ENCODE measurements around the gene TFCP2L1. TPM values are rescaled to one million over a fixed set of nuclear protein-coding genes. Genes with fewer than 3 reads are reported as not detected.

The TFCP2L1 gene
- total RNA-seq, 1 experiment from 2014 or later = 4.3 TPM

DNA sequence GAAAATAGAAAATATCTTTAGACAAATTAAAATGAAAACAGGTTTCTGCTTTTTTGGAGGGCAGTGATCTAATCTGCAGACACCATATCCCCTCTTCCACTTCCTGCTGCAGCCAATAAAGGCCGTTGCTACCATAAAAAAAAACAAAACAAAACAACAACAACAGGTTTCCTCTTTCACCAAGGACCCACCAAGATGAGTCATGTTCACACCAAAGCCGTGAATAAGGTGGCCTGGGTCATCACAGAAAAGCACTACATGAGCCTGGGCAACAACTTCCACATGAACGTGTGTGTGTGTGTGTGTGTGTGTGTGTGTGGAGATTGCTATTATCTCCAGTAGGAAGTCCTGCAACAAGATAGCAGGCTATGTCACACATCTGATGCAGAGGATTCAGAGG is 24.8 kb upstream of the TFCP2L1 start:
- Mint-ChIP-seq H3K36me3 (no peaks in the 10 kb centered on the region), H3K27ac (no peak overlapping the region), H3K4me3 (no peak overlapping the region), H3K27me3 (ENCODE audit: low read depth) (no peaks in the 10 kb centered on the region; the same call in none of the 2 replicates), H3K9me3 (no peaks in the 10 kb centered on the region; the same call in 1 of the 2 replicates), H3K4me1 (no peaks in the 10 kb centered on the region)
- ChIA-PET POLR2A (no interaction called here), CTCF (interaction anchor here (1.0 kb wide), 1 partner anchor 210 kb away, joined by 3 read pairs; no protein-coding TSS in a partner anchor)
- no peak for ATAC-seq
- DNase-seq (ENCODE audit: low spot score) = no peak
- TF ChIP-seq, protein P1, sequence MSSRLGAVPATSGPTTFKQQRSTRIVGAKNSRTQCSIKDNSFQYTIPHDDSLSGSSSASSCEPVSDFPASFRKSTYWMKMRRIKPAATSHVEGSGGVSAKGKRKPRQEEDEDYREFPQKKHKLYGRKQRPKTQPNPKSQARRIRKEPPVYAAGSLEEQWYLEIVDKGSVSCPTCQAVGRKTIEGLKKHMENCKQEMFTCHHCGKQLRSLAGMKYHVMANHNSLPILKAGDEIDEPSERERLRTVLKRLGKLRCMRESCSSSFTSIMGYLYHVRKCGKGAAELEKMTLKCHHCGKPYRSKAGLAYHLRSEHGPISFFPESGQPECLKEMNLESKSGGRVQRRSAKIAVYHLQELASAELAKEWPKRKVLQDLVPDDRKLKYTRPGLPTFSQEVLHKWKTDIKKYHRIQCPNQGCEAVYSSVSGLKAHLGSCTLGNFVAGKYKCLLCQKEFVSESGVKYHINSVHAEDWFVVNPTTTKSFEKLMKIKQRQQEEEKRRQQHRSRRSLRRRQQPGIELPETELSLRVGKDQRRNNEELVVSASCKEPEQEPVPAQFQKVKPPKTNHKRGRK (CRISPR knock-in tag; IDR thresholded peaks at IDR 0.05; ENCODE audit: borderline replicate concordance) = no peak
- no peak for TF ChIP-seq SMAD4 (CRISPR knock-in tag; IDR thresholded peaks at IDR 0.05)
- TF ChIP-seq HMGXB4 (CRISPR knock-in tag; IDR thresholded peaks at IDR 0.05) = no peak
- TF ChIP-seq ZNF263 (CRISPR knock-in tag; IDR thresholded peaks at IDR 0.05; ENCODE audit: low read depth) = no peak
- TF ChIP-seq JAZF1 (CRISPR knock-in tag; IDR thresholded peaks at IDR 0.05) = no peak
- TF ChIP-seq NFYB (CRISPR knock-in tag; conservative IDR thresholded peaks at IDR 0.05; ENCODE audit: low read depth) = no peak
- TF ChIP-seq IRF2 (CRISPR knock-in tag; IDR thresholded peaks at IDR 0.05; ENCODE audit: borderline replicate concordance, low read depth) = no peak
- no peak for TF ChIP-seq MLX (CRISPR knock-in tag; IDR thresholded peaks at IDR 0.05)
- TF ChIP-seq ZNF416 (CRISPR knock-in tag; IDR thresholded peaks at IDR 0.05) = no peak
- TF ChIP-seq, protein P2, sequence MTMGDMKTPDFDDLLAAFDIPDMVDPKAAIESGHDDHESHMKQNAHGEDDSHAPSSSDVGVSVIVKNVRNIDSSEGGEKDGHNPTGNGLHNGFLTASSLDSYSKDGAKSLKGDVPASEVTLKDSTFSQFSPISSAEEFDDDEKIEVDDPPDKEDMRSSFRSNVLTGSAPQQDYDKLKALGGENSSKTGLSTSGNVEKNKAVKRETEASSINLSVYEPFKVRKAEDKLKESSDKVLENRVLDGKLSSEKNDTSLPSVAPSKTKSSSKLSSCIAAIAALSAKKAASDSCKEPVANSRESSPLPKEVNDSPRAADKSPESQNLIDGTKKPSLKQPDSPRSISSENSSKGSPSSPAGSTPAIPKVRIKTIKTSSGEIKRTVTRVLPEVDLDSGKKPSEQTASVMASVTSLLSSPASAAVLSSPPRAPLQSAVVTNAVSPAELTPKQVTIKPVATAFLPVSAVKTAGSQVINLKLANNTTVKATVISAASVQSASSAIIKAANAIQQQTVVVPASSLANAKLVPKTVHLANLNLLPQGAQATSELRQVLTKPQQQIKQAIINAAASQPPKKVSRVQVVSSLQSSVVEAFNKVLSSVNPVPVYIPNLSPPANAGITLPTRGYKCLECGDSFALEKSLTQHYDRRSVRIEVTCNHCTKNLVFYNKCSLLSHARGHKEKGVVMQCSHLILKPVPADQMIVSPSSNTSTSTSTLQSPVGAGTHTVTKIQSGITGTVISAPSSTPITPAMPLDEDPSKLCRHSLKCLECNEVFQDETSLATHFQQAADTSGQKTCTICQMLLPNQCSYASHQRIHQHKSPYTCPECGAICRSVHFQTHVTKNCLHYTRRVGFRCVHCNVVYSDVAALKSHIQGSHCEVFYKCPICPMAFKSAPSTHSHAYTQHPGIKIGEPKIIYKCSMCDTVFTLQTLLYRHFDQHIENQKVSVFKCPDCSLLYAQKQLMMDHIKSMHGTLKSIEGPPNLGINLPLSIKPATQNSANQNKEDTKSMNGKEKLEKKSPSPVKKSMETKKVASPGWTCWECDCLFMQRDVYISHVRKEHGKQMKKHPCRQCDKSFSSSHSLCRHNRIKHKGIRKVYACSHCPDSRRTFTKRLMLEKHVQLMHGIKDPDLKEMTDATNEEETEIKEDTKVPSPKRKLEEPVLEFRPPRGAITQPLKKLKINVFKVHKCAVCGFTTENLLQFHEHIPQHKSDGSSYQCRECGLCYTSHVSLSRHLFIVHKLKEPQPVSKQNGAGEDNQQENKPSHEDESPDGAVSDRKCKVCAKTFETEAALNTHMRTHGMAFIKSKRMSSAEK (CRISPR knock-in tag; IDR thresholded peaks at IDR 0.05; ENCODE audit: borderline replicate concordance) = no peak
- no peak for TF ChIP-seq FOXP1 (CRISPR knock-in tag; IDR thresholded peaks at IDR 0.05; ENCODE audit: borderline replicate concordance)

- no peaks in the 10 kb centered on the region; the same call in none of the 2 replicates for H3K27me3 Mint-ChIP-seq (ENCODE audit: low read depth)
- H3K27ac Mint-ChIP-seq = no peak overlapping the region
- no peak overlapping the region for H3K4me3 Mint-ChIP-seq
- ChIA-PET POLR2A (no interaction called here), CTCF (interaction anchor here (0.9 kb wide), 1 partner anchor 229 kb away, joined by 3 read pairs; no protein-coding TSS in a partner anchor)
- H3K36me3 Mint-ChIP-seq = no peaks in the 10 kb centered on the region
- TF ChIP-seq GABPB1 (CRISPR knock-in tag; IDR thresholded peaks at IDR 0.05) = no peak
- TF ChIP-seq, protein P1 (CRISPR knock-in tag; IDR thresholded peaks at IDR 0.05; ENCODE audit: borderline replicate concordance) = peak; percentile 76; the same call in 1 of the 2 replicates
- ATAC-seq (no peak), DNase-seq (ENCODE audit: low spot score) (no peak)
- H3K9me3 Mint-ChIP-seq = no peaks in the 10 kb centered on the region; the same call in 1 of the 2 replicates
- H3K4me1 Mint-ChIP-seq = no peaks in the 10 kb centered on the region
Observed at GRCh38 chr2:121309323-121309722, 24.3 kb upstream of the TFCP2L1 start.
